ENCODE data around the gene CALR.

DNA sequence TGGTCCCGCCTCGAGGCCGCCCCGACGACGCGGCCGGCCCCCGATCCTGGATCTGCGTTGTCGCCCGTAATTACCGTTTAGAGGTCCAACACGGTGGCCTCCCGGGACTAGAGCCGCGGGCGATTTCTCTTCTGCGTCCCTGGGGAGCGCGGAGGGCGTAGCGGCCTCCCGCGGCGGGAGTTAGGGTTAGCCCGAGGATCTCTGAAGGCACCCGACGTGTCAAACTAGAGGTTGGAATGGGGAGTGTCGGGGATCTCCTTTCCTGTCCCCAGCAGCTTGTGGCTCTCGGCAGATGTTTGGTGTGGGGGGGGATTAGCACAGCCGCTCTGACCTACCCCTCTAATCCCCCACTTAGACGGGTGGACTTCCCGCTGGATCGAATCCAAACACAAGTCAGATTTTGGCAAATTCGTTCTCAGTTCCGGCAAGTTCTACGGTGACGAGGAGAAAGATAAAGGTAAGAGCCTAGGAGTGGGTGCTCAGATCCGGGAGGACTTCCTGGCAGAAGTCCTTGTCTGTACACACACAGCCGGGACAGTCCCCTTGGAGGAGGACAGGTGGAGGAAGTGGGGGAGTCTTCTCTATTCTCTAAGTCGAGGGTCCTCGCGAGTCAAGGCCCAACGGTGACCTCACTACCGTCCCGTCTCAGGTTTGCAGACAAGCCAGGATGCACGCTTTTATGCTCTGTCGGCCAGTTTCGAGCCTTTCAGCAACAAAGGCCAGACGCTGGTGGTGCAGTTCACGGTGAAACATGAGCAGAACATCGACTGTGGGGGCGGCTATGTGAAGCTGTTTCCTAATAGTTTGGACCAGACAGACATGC lies 581 bp downstream of the CALR start:
- TF ChIP-seq CHD2 (IDR thresholded peaks at IDR 0.05; ENCODE audit: low read length, partially characterized antibody) (no peak), POLR2A (IDR thresholded peaks at IDR 0.05; ENCODE audit: low read length) (no peak)
- TF ChIP-seq, protein P1, sequence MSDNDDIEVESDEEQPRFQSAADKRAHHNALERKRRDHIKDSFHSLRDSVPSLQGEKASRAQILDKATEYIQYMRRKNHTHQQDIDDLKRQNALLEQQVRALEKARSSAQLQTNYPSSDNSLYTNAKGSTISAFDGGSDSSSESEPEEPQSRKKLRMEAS (IDR thresholded peaks at IDR 0.05): no peak
- TF ChIP-seq, protein P2, sequence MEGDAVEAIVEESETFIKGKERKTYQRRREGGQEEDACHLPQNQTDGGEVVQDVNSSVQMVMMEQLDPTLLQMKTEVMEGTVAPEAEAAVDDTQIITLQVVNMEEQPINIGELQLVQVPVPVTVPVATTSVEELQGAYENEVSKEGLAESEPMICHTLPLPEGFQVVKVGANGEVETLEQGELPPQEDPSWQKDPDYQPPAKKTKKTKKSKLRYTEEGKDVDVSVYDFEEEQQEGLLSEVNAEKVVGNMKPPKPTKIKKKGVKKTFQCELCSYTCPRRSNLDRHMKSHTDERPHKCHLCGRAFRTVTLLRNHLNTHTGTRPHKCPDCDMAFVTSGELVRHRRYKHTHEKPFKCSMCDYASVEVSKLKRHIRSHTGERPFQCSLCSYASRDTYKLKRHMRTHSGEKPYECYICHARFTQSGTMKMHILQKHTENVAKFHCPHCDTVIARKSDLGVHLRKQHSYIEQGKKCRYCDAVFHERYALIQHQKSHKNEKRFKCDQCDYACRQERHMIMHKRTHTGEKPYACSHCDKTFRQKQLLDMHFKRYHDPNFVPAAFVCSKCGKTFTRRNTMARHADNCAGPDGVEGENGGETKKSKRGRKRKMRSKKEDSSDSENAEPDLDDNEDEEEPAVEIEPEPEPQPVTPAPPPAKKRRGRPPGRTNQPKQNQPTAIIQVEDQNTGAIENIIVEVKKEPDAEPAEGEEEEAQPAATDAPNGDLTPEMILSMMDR (IDR thresholded peaks at IDR 0.05): no peak
- TF ChIP-seq, protein P3, sequence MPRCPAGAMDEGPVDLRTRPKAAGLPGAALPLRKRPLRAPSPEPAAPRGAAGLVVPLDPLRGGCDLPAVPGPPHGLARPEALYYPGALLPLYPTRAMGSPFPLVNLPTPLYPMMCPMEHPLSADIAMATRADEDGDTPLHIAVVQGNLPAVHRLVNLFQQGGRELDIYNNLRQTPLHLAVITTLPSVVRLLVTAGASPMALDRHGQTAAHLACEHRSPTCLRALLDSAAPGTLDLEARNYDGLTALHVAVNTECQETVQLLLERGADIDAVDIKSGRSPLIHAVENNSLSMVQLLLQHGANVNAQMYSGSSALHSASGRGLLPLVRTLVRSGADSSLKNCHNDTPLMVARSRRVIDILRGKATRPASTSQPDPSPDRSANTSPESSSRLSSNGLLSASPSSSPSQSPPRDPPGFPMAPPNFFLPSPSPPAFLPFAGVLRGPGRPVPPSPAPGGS (IDR thresholded peaks at IDR 0.05): no peak
